K562 (cell line): ENCODE results near the gene BPTF. TPM values are rescaled to one million over a fixed set of nuclear protein-coding genes. Genes with fewer than 3 reads are reported as not detected.

Experiments
- BRCA1 ChIP-seq, 2 experiments: fragments of 450-650 bp in 1 of 2; sonication (generic) in 1 of 2; formaldehyde crosslinking in 1 of 2; IDR thresholded peaks; 2 replicates each; pipeline versions ENCODE4 v1.5.0 to v1.6.1; 2017 to 2020; ENCODE audit warnings: mild to moderate bottlenecking in 1 of 2, missing genetic modification reagents in 1 of 2
- CEBPB ChIP-seq: fragments of 450-650 bp; IDR thresholded peaks from 2 replicates; pipeline ENCODE4 v1.6.1; 2016; ENCODE audit warnings: missing genetic modification characterization, missing compliant biosample characterization
- KAT8 ChIP-seq: fragments of 450-650 bp; IDR thresholded peaks from 2 replicates; pipeline ENCODE4 v1.6.1; 2016; ENCODE audit warnings: low read depth, mild to moderate bottlenecking
- POLR2H ChIP-seq: IDR thresholded peaks from 2 replicates; pipeline ENCODE4 v1.6.1; 2016; ENCODE audit warnings: missing genetic modification characterization, low read depth, mild to moderate bottlenecking, control low read depth, missing compliant biosample characterization, moderate library complexity
- STAG1 ChIP-seq: sonication (generic); formaldehyde crosslinking; IDR thresholded peaks from 2 replicates; pipeline ENCODE4 v1.5.0; 2020; ENCODE audit warnings: missing genetic modification reagents, borderline replicate concordance
- ZNF133 ChIP-seq: fragments of 250-450 bp; sonication (Bioruptor Pico); IDR thresholded peaks from 2 replicates; pipeline ENCODE4 v1.4.0; 2020; ENCODE audit warnings: mild to moderate bottlenecking
- polyA plus RNA-seq, 8 experiments: library from polyadenylated mRNA; depleted of rRNA in 4 of 8; stranded (reverse) in 5 of 8; unstranded in 3 of 8; fragments of >200 nt; fragmentation: Nextera tagmentation in 2 of 8; fragmentation: Illumina TruSeq in 1 of 8; extraction: Ambion mirVana in 2 of 8; extraction: Trizol in 1 of 8; gene quantifications; 2 replicates each; pipeline versions ENCODE4 v1.2.1 to v1.2.3, GENCODE V29; 2011 to 2014; ENCODE audit warnings: inconsistent platforms in 1 of 8, missing spikeins in 1 of 8
- total RNA-seq, 7 experiments: library from RNA; depleted of rRNA in 6 of 7; stranded (reverse); fragments of >200 nt in 6 of 7; fragmentation: Illumina TruSeq in 2 of 7; extraction: Trizol in 2 of 7; gene quantifications; 2 replicates each; pipeline versions ENCODE4 v1.2.1 to v1.2.3, GENCODE V29; 2011 to 2021; ENCODE audit warnings: low replicate concordance in 1 of 7
- TF ChIP-seq, protein P1 (sequence below): fragments of 450-650 bp; formaldehyde crosslinking; IDR thresholded peaks from 2 replicates; pipeline ENCODE4 v1.4.0; 2022; ENCODE audit warnings: missing genetic modification characterization
- TF ChIP-seq, protein P2 (sequence below): fragments of 450-650 bp; formaldehyde crosslinking; conservative IDR thresholded peaks from 2 replicates; pipeline ENCODE4 v1.4.0; 2022; ENCODE audit warnings: mild to moderate bottlenecking, missing genetic modification characterization
- TF ChIP-seq, protein P3 (sequence below), 2 experiments: fragments of 450-650 bp in 1 of 2; sonication (generic) in 1 of 2; formaldehyde crosslinking in 1 of 2; IDR thresholded peaks; 2 replicates each; pipeline versions ENCODE4 v1.7.1 to v1.9.0; 2016 to 2022; ENCODE audit warnings: inconsistent platforms in 1 of 2, mild to moderate bottlenecking in 1 of 2, missing genetic modification reagents in 1 of 2
- TF ChIP-seq, protein P4 (sequence below): sonication (generic); formaldehyde crosslinking; IDR thresholded peaks from 2 replicates; pipeline ENCODE4 v1.8.0; 2022; ENCODE audit warnings: mild to moderate bottlenecking, low read depth, missing genetic modification reagents

Gene BPTF
- total and polyA plus RNA-seq, 9 of the 15 experiments (the other 6 are each of a cell fraction or from before 2014, with no cell fraction given), result 12.5 to 52.1 (median 26.9) TPM

DNA sequence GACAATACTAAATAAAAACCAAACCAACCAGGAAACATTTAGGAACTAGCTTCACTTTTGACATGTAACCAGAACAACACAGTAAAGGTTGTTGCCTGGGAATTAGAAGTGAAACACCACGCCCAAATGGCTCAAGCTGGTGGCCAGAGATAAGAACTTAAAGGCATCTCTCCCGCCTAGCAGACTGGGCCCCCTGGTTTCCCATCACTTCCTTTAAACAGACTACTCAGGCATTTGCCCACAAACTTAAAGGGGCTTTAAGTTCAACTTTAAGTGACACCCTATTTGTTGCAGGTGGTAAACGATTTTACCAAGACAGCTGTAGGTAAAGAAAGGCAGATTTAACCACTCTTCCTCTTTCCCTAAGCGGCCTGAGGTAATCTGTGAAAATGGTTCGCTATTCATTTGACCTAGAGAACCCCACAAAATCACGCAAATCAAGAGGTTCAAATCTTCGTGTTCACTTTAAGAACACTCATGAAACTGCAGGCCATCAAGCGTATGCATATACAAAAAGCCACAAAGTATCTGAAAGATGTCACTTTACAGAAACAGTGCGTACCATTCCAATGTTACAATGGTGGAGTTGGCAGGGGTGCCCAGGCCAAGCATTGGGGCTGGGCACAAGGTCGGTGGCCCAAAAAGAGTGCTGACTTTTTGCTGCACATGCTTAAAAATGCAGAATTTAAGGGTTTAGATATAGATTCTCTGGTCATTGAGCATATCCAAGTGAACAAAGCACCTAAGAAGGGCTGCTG is 40.8 kb upstream of the BPTF start (continued):
- TF ChIP-seq ZNF133, result no peak
- no peak for TF ChIP-seq CEBPB (tag)
- peak; percentile 72 for TF ChIP-seq POLR2H (tag)
- TF ChIP-seq, protein P1, sequence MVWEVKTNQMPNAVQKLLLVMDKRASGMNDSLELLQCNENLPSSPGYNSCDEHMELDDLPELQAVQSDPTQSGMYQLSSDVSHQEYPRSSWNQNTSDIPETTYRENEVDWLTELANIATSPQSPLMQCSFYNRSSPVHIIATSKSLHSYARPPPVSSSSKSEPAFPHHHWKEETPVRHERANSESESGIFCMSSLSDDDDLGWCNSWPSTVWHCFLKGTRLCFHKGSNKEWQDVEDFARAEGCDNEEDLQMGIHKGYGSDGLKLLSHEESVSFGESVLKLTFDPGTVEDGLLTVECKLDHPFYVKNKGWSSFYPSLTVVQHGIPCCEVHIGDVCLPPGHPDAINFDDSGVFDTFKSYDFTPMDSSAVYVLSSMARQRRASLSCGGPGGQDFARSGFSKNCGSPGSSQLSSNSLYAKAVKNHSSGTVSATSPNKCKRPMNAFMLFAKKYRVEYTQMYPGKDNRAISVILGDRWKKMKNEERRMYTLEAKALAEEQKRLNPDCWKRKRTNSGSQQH (CRISPR knock-in tag), result no peak
- no peak for TF ChIP-seq STAG1 (CRISPR knock-in tag)
- TF ChIP-seq, protein P2, sequence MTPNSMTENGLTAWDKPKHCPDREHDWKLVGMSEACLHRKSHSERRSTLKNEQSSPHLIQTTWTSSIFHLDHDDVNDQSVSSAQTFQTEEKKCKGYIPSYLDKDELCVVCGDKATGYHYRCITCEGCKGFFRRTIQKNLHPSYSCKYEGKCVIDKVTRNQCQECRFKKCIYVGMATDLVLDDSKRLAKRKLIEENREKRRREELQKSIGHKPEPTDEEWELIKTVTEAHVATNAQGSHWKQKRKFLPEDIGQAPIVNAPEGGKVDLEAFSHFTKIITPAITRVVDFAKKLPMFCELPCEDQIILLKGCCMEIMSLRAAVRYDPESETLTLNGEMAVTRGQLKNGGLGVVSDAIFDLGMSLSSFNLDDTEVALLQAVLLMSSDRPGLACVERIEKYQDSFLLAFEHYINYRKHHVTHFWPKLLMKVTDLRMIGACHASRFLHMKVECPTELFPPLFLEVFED (CRISPR knock-in tag), result no peak
- TF ChIP-seq KAT8, result no peak
- TF ChIP-seq BRCA1 (IDR thresholded peaks at IDR 0.05), result no peak
- TF ChIP-seq BRCA1 (CRISPR knock-in tag; IDR thresholded peaks at IDR 0.05), result no peak
- TF ChIP-seq, protein P3, sequence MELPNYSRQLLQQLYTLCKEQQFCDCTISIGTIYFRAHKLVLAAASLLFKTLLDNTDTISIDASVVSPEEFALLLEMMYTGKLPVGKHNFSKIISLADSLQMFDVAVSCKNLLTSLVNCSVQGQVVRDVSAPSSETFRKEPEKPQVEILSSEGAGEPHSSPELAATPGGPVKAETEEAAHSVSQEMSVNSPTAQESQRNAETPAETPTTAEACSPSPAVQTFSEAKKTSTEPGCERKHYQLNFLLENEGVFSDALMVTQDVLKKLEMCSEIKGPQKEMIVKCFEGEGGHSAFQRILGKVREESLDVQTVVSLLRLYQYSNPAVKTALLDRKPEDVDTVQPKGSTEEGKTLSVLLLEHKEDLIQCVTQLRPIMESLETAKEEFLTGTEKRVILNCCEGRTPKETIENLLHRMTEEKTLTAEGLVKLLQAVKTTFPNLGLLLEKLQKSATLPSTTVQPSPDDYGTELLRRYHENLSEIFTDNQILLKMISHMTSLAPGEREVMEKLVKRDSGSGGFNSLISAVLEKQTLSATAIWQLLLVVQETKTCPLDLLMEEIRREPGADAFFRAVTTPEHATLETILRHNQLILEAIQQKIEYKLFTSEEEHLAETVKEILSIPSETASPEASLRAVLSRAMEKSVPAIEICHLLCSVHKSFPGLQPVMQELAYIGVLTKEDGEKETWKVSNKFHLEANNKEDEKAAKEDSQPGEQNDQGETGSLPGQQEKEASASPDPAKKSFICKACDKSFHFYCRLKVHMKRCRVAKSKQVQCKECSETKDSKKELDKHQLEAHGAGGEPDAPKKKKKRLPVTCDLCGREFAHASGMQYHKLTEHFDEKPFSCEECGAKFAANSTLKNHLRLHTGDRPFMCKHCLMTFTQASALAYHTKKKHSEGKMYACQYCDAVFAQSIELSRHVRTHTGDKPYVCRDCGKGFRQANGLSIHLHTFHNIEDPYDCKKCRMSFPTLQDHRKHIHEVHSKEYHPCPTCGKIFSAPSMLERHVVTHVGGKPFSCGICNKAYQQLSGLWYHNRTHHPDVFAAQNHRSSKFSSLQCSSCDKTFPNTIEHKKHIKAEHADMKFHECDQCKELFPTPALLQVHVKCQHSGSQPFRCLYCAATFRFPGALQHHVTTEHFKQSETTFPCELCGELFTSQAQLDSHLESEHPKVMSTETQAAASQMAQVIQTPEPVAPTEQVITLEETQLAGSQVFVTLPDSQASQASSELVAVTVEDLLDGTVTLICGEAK (IDR thresholded peaks at IDR 0.05), result peak; percentile 70; the same call in 1 of the 2 replicates
- TF ChIP-seq, protein P3 (CRISPR knock-in tag; IDR thresholded peaks at IDR 0.05), result no peak
- TF ChIP-seq, protein P4, sequence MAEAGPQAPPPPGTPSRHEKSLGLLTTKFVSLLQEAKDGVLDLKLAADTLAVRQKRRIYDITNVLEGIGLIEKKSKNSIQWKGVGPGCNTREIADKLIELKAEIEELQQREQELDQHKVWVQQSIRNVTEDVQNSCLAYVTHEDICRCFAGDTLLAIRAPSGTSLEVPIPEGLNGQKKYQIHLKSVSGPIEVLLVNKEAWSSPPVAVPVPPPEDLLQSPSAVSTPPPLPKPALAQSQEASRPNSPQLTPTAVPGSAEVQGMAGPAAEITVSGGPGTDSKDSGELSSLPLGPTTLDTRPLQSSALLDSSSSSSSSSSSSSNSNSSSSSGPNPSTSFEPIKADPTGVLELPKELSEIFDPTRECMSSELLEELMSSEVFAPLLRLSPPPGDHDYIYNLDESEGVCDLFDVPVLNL (CRISPR knock-in tag), result no peak
